Spinal cord (tissue), 10 donors: ENCODE results near the gene TGFBRAP1. TPM values are rescaled to one million over a fixed set of nuclear protein-coding genes. Genes with fewer than 3 reads are reported as not detected.

Source experiments
- DNase-seq, 6 donors: peaks; one replicate each; pipeline versions ENCODE4 v3.0.0 to v3.0.0-alpha.2; 2013 to 2015; ENCODE audit warnings: low spot score in 6 of 6, low read depth in 4 of 6
- H3K27ac ChIP-seq: one replicate; pipeline ENCODE4 v1.5.1; 2013; ENCODE audit warnings: low read depth, low read length, control low read depth
- H3K27me3 ChIP-seq: one replicate; pipeline ENCODE4 v1.6.1; 2013; ENCODE audit warnings: low read length; ENCODE audit not compliant: control insufficient read depth, insufficient read depth
- H3K36me3 ChIP-seq: one replicate; pipeline ENCODE4 v1.6.1; 2013; ENCODE audit warnings: low read length; ENCODE audit not compliant: control insufficient read depth, insufficient read depth
- H3K4me1 ChIP-seq: one replicate; pipeline ENCODE4 v1.6.1; 2013; ENCODE audit warnings: low read length; ENCODE audit not compliant: control insufficient read depth, insufficient read depth
- H3K4me3 ChIP-seq: one replicate; pipeline ENCODE4 v1.5.1; 2013; ENCODE audit warnings: low read depth, low read length, control low read depth
- H3K9me3 ChIP-seq: one replicate; pipeline ENCODE4 v1.6.1; 2013; ENCODE audit warnings: low read length; ENCODE audit not compliant: control insufficient read depth, insufficient read depth
- WGBS: methylation state at CpG from one replicate; pipeline ENCODE4 v1.1.5; 2013; ENCODE audit warnings: missing lambda C conversion rate; ENCODE audit not compliant: insufficient coverage; 5-methylcytosine and 5-hydroxymethylcytosine counted together
- polyA plus RNA-seq, 2 donors: library from polyadenylated mRNA; unstranded; fragments of 120-200 nt; gene quantifications; one replicate each; pipeline ENCODE4 v1.2.1, GENCODE V29; 2013; ENCODE audit not compliant: insufficient read length in 2 of 2
- total RNA-seq, 2 donors: library from RNA; depleted of rRNA in 1 of 2; stranded (reverse); fragments of 120-200 nt in 1 of 2; fragments of >200 nt in 1 of 2; gene quantifications; one replicate each; pipeline versions ENCODE4 v1.2.3 to v1.2.4, GENCODE V29; 2013 to 2014
- donor health status: healthy.

The TGFBRAP1 gene
- total and polyA plus RNA-seq, 4 donors = 14.7 to 18.9 (median 17.8) TPM

DNA sequence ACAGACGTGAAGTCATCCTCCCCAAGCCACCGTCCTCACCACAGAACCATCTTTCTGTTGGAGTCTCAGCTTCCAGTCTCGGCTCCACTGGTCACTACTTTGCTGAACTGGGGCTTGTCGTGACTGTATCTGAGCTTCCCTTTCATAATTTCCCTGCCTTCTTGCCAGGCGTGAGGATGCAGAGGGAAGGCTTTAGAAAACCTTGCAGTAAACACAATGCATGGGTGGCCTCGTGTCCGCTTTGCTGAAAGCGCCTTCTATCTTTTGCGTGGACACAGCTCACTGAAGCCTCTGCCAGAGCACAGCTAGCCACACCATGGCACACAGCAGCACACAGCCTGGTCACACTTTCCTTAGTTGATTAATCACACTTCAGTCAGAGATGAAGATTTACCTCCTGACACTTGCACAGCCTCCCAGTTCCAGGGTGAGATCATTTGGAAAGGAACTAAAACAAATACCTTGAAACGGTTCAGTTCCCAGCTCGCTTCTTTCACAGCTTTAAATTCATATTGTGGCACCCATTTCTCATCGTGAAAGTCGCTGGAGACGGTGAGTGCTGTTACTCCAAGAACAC, 90.8 kb downstream of the TGFBRAP1 start:
- WGBS = 66% methylated on average over 12 of the region's 14 CpGs

DNA sequence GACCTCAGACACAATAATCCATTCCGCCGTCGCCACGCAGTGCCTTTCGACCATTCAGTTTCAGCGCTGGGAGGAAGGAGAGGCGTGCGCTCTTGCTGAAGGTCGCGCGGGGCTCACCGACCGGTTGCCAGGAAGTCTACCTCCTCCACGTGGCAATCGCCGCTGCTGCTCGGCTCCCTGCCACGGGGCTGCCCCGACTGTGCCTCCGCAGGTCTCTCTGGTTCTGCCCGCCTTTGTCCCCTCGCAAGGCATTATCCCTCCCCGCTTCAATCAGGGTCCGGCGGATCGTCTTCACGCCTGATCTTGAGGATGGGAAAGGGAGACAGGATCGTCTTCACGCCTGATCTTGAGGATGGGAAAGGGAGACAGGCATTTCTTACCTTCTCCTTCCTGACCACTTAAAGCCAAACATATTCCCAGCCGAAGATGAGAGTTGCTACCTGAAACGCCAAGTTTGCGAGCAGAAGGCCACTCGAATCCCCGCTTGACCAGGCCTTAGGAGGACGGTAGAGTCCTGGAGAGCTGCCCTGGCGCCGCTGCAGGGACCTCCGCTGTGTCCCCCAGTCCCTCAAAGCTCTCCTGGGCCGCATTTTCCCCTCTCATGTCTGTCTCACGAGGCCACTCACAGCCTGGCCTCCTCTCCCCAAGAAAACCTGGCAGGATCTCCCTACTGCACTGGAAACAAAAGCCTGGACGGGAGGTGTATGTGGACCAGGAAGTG, 92.3 kb downstream of the TGFBRAP1 start:
- Histone ChIP-seq H3K27me3 (peaks cover 2% of the 10 kb centered on the region), H3K4me1 (peaks cover 17% of the 10 kb centered on the region), H3K36me3 (peaks cover 16% of the 10 kb centered on the region), H3K9me3 (no peaks in the 10 kb centered on the region), H3K27ac (no peak overlapping the region), H3K4me3 (no peak overlapping the region)
- no peak for DNase-seq
- 72% methylated on average over 32 of the region's 41 CpGs for WGBS

More for the DNA sequence above, 90.8 kb downstream of the TGFBRAP1 start:
- no peaks in the 10 kb centered on the region for H3K9me3 ChIP-seq
- H3K4me1 ChIP-seq = peaks cover 17% of the 10 kb centered on the region
- H3K27ac ChIP-seq = no peak overlapping the region
- peaks cover 26% of the 10 kb centered on the region for H3K36me3 ChIP-seq
- peak in 1 of 6 donors; percentile 4 for DNase-seq
- peaks cover 2% of the 10 kb centered on the region for H3K27me3 ChIP-seq
- H3K4me3 ChIP-seq = no peak overlapping the region

DNA sequence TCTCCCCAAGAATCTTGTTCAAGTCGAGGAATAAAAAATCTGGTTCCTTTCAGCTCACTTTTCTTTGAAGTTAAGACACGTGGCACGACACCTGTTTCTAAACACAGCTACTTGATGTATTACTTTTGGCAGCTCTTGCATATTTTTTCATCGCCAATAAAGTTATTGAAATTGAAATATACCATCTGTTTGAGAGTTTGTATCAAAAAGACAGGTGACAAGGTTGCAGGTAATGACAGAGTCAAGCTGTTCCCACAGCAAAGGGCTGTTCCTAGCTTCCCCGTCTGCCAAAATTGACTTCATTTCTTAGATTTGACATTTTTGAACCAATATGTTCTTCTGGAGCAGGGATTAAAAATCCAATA, 93.5 kb downstream of the TGFBRAP1 start:
- Histone ChIP-seq H3K27me3 (peaks cover 2% of the 10 kb centered on the region), H3K9me3 (no peaks in the 10 kb centered on the region), H3K4me1 (peaks cover 17% of the 10 kb centered on the region), H3K4me3 (no peak overlapping the region), H3K27ac (no peak overlapping the region), H3K36me3 (peaks cover 9% of the 10 kb centered on the region)
- WGBS = 90% methylated on average over 2 of the region's 5 CpGs
- DNase-seq = peak in 2 of 6 donors; percentile 20 to 42

DNA sequence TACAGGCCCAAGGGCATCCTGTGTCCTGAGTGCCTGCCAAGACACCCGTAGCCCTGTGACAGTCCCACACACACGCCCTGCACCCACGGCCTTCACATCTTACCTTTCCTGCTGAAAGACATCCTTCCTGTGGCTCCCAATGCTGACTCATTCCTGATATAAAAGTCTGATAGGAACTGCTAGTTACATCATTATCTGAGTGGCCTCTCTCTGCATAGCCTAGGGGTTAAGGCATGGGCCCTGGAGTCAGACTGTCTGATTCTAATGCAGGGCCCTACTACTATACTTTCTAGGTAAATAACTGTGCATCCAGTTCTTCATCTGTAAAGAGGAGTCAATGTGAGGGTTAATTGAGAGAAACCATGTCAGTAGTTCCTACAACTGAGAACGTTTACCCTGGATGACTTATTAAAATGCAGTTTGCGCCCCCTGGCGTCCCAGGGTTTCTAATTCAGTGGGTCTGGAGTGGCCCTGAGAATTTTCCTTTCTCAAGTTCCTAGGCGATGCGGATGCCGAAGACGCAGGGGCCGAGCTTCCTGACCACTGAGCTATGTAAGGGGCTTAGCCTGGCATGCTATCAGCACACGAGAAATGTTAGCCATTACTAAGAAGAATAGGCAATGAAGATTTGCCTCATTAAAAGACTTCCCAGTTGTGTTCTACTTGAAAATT, 94.0 kb downstream of the TGFBRAP1 start:
- Histone ChIP-seq H3K4me3 (no peak overlapping the region), H3K36me3 (peaks cover 9% of the 10 kb centered on the region), H3K9me3 (no peaks in the 10 kb centered on the region), H3K27me3 (peaks cover 2% of the 10 kb centered on the region), H3K4me1 (peaks cover 20% of the 10 kb centered on the region), H3K27ac (no peak overlapping the region)
- DNase-seq = peak; percentile 36 to 92 (median 76)
- 29% methylated on average over 10 of the region's 12 CpGs for WGBS

GRCh38 chr2:105231232-105231619, 98.3 kb downstream of the TGFBRAP1 start:
- H3K27me3 ChIP-seq = no peaks in the 10 kb centered on the region

DNA sequence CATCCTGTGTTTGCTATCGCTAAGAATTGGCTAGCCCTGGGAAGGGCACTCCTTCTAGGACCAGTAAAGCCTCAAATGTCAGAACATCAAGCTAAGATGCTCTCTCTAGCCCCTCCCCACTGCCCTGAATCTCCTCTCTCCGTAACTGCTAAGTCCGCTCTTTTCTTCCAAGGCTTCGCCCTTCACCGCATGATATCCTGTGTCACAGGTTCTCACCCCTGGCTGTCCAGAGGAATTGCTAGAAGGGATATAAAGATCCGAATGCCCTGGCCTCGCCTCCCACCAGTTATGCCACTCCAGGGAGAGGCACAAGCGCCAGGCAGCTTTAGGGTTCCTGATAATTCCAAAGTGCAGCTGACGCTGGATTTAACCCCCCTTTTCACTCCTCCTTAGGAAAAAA, 105.1 kb downstream of the TGFBRAP1 start:
- Histone ChIP-seq H3K4me3 (no peak overlapping the region), H3K27ac (no peak overlapping the region), H3K4me1 (no peaks in the 10 kb centered on the region), H3K9me3 (no peaks in the 10 kb centered on the region), H3K36me3 (no peaks in the 10 kb centered on the region), H3K27me3 (no peaks in the 10 kb centered on the region)
- 79% methylated on average over 9 of the region's 9 CpGs for WGBS
- DNase-seq = no peak

More at GRCh38 chr2:105231232-105231619, 98.3 kb downstream of the TGFBRAP1 start:
- WGBS = 50% methylated on average over 3 of the region's 3 CpGs
- H3K4me3 ChIP-seq = no peak overlapping the region
- H3K36me3 ChIP-seq = no peaks in the 10 kb centered on the region
- peaks cover 14% of the 10 kb centered on the region for H3K4me1 ChIP-seq
- peak in 2 of 6 donors; percentile 31 to 40 for DNase-seq
- no peak overlapping the region for H3K27ac ChIP-seq
- no peaks in the 10 kb centered on the region for H3K9me3 ChIP-seq

DNA sequence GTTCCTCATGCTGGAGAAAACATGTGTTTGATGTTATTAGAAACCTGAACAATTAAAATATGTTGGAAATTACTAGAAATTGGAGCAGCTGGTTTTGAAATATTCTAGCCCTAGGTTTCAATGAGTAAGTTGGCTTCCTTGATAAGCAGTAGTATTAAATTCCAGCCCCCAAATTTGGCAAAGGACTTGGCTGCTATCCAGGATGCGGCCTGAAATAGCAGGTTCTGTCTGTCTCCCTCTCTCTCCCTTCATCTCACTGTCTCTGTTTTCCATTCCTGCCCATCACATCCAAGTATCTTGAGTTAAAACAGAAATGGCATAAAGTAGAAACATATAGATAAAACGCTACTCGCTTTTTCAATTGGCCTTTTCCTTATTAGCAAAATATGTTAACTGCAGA, 108.9 kb downstream of the TGFBRAP1 start:
- no CpG with 5 or more reads among the region's 3 CpGs for WGBS
- Histone ChIP-seq H3K36me3 (no peaks in the 10 kb centered on the region), H3K4me1 (no peaks in the 10 kb centered on the region), H3K27me3 (no peaks in the 10 kb centered on the region), H3K9me3 (no peaks in the 10 kb centered on the region), H3K27ac (no peak overlapping the region), H3K4me3 (no peak overlapping the region)
- no peak for DNase-seq

DNA sequence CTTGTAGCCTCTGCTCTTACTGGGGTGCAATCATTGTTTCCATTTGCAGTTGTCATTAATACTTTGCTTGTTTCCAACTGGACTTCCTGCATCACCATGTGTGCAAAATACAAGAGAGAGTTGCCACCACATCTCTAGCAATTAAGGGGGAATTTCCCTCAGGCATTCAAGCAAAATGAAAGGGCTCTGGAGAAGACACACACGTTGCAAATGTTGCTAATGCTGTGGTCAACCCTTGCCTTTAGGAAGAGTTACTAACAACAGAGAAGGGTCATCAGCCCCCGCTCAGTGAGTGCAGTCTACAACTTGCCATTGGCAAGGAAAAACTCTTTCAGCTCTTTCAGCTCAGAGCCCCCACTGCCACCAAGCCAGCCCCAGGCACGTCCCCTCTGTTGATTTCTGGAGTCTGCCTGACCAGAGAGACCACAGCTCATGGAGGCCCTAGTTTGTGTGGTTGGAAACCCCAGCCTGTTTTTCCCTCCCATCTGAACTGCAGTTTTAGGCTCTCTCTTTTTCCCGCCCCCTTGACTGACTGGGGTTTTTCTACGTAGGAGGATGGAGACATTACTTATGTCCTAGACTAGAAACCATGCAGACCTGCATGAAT, 113.8 kb downstream of the TGFBRAP1 start:
- Histone ChIP-seq H3K36me3 (no peaks in the 10 kb centered on the region), H3K27me3 (no peaks in the 10 kb centered on the region), H3K9me3 (no peaks in the 10 kb centered on the region), H3K27ac (no peak overlapping the region), H3K4me3 (no peak overlapping the region), H3K4me1 (no peaks in the 10 kb centered on the region)
- 60% methylated on average over 3 of the region's 5 CpGs for WGBS
- DNase-seq = no peak
